Erythroblast (primary cell): Measurements from ENCODE around the gene BTNL2.

Experiments used
- GATA1 ChIP-seq: IDR thresholded peaks from 2 replicates; pipeline ENCODE4 v1.6.1; 2011; ENCODE audit warnings: low read depth, mild to moderate bottlenecking, control low read depth, low read length, moderate library complexity
- POLR2A ChIP-seq: IDR thresholded peaks from 2 replicates; pipeline ENCODE4 v1.6.1; 2011; ENCODE audit warnings: mild to moderate bottlenecking, low read length

DNA sequence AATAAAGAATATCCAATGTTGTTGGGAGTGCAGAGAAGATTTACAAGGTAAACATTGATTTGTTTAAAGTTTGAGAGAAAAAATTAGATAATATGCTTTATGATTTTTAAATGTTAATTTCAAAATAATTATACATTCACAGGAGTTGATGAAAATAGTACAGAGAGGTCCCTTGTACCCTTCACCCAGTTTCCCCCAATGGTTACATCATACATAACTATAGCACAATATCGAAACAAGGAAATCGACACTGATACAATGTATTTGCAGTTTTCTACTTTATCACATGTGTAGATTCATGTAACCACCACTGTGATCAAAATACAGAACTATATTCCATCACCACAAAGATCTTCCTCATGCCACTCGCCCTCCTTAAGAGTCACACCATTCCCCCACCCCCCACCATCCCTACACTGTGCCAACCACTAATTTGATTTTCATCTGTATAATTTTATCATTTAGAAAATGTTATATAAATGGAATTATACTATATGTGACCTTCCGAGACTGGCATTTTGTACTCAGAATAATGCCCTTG, 21.0 kb upstream of the BTNL2 start:
- TF ChIP-seq POLR2A: no peak
- no peak for TF ChIP-seq GATA1
